Tongue (tissue), 2 donors: ENCODE measurements around the gene ZNF460. TPM values are rescaled to one million over a fixed set of nuclear protein-coding genes. Genes with fewer than 3 reads are reported as not detected.

Source experiments
- DNase-seq: peaks from one replicate; pipeline ENCODE4 v3.0.0-alpha.2; 2015
- total RNA-seq: library from RNA; depleted of rRNA; stranded (reverse); fragments of >200 nt; gene quantifications from one replicate; pipeline ENCODE4 v1.2.3, GENCODE V29; 2014

ZNF460 gene
- total RNA-seq, 1 donor from 2014 or later = 110 TPM

GRCh38 chr19:57280962-57281400, 696 bp downstream of the ZNF460 start:
- peak; percentile 40 for DNase-seq

GRCh38 chr19:57282011-57282643, 1.8 kb downstream of the ZNF460 start:
- DNase-seq = no peak

GRCh38 chr19:57288373-57288772, 8.1 kb downstream of the ZNF460 start:
- DNase-seq = no peak

- no peak for DNase-seq
These were observed 10.7 kb downstream of the ZNF460 start for GRCh38 chr19:57290970-57291369.

GRCh38 chr19:57292547-57292946, 12.3 kb downstream of the ZNF460 start:
- no peak for DNase-seq

GRCh38 chr19:57293719-57294118, 13.4 kb downstream of the ZNF460 start:
- DNase-seq = no peak

GRCh38 chr19:57302020-57302465, 21.8 kb downstream of the ZNF460 start:
- DNase-seq = no peak

- peak; percentile 12 for DNase-seq
These were observed 22.6 kb downstream of the ZNF460 start for GRCh38 chr19:57302727-57303401.

GRCh38 chr19:57305056-57305455, 24.8 kb downstream of the ZNF460 start:
- DNase-seq = no peak

- no peak for DNase-seq
These were observed 28.2 kb downstream of the ZNF460 start for GRCh38 chr19:57308514-57308913.

GRCh38 chr19:57310792-57311191, 30.5 kb downstream of the ZNF460 start:
- no peak for DNase-seq

GRCh38 chr19:57314146-57314545, 33.9 kb downstream of the ZNF460 start:
- DNase-seq = no peak

- no peak for DNase-seq
These were observed 37.2 kb downstream of the ZNF460 start for GRCh38 chr19:57317503-57317902.

GRCh38 chr19:57319869-57320179, 39.5 kb downstream of the ZNF460 start:
- no peak for DNase-seq

- DNase-seq = peak; percentile 99
These were observed 40.1 kb downstream of the ZNF460 start, which contains the start of gene ZNF543 for GRCh38 chr19:57320180-57321084. Gene ZNF543 (plus strand): TSS chr19:57320472. CDS start chr19:57320854, 382 bp downstream.

GRCh38 chr19:57321116-57321515, 40.8 kb downstream of the ZNF460 start:
- DNase-seq = no peak

- DNase-seq = no peak
These were observed 41.5 kb downstream of the ZNF460 start for GRCh38 chr19:57321751-57322150.

GRCh38 chr19:57324992-57325391, 44.7 kb downstream of the ZNF460 start:
- no peak for DNase-seq

GRCh38 chr19:57327993-57328392, 47.7 kb downstream of the ZNF460 start:
- DNase-seq = no peak

GRCh38 chr19:57334191-57334590, 53.9 kb downstream of the ZNF460 start:
- peak; percentile 37 for DNase-seq

GRCh38 chr19:57338877-57339276, 58.6 kb downstream of the ZNF460 start:
- DNase-seq = peak; percentile 22

- DNase-seq = no peak
These were observed 62.3 kb downstream of the ZNF460 start for GRCh38 chr19:57342582-57342981.
